HepG2 (cell line): ENCODE measurements around the gene SLC16A5. TPM values are rescaled to one million over a fixed set of nuclear protein-coding genes. Genes with fewer than 3 reads are reported as not detected.

Source experiments
- ARNT2 ChIP-seq: sonication (generic); formaldehyde crosslinking; IDR thresholded peaks from 2 replicates; pipeline ENCODE4 v1.8.0; 2022; ENCODE audit warnings: mild to moderate bottlenecking, low read depth, missing genetic modification reagents, moderate library complexity
- JUND ChIP-seq: sonication (generic); formaldehyde crosslinking; IDR thresholded peaks from 2 replicates; pipeline ENCODE4 v1.8.0; 2022; ENCODE audit warnings: mild to moderate bottlenecking, missing genetic modification reagents
- MYC ChIP-seq: sonication (generic); formaldehyde crosslinking; IDR thresholded peaks from 2 replicates; pipeline ENCODE4 v1.9.0; 2021; ENCODE audit warnings: missing genetic modification reagents, borderline replicate concordance
- NCOA1 ChIP-seq: sonication (generic); formaldehyde crosslinking; IDR thresholded peaks from 2 replicates; pipeline ENCODE4 v1.9.0; 2021; ENCODE audit warnings: missing genetic modification reagents
- USF2 ChIP-seq, 2 experiments: sonication (generic) in 1 of 2; formaldehyde crosslinking in 1 of 2; IDR thresholded peaks; 2 replicates each; pipeline versions ENCODE4 v1.5.1 to v1.6.1; 2011 to 2020; ENCODE audit warnings: borderline replicate concordance in 1 of 2, low read depth in 1 of 2, low read length in 1 of 2, mild to moderate bottlenecking in 1 of 2, missing genetic modification reagents in 1 of 2, moderate library complexity in 1 of 2
- XRCC5 ChIP-seq: fragments of 200-400 bp; formaldehyde crosslinking; optimal IDR thresholded peaks from 2 replicates; pipeline ENCODE3; 2017; ENCODE audit warnings: mild to moderate bottlenecking, low read length
- ZKSCAN8 ChIP-seq: IDR thresholded peaks from 2 replicates; pipeline ENCODE4 v1.6.1; 2016; ENCODE audit warnings: borderline replicate concordance, missing genetic modification reagents, missing compliant biosample characterization
- ZNF83 ChIP-seq: sonication (generic); formaldehyde crosslinking; IDR thresholded peaks from 2 replicates; pipeline ENCODE4 v1.4.0; 2020; ENCODE audit warnings: missing genetic modification reagents, mild to moderate bottlenecking, borderline replicate concordance
- polyA plus RNA-seq, 8 experiments: library from polyadenylated mRNA; depleted of rRNA in 3 of 8; stranded (reverse) in 7 of 8; unstranded in 1 of 8; fragments of >200 nt; fragmentation: Illumina TruSeq in 4 of 8; extraction: Trizol in 4 of 8; gene quantifications; 2 replicates each; pipeline versions ENCODE4 v1.2.1 to v1.2.3, GENCODE V29; 2011 to 2016; ENCODE audit warnings: low read depth in 4 of 8, missing spikeins in 1 of 8, mixed read lengths in 1 of 8; ENCODE audit not compliant: insufficient read depth in 1 of 8
- total RNA-seq, 5 experiments: library from RNA; depleted of rRNA; stranded (reverse); fragments of >200 nt; fragmentation: Illumina TruSeq; extraction: Trizol; gene quantifications; 2 replicates each; pipeline ENCODE4 v1.2.3, GENCODE V29; 2016; ENCODE audit warnings: low read depth in 1 of 5
- TF ChIP-seq, protein P1 (sequence below): sonication (generic); formaldehyde crosslinking; IDR thresholded peaks from 2 replicates; pipeline ENCODE4 v1.8.1; 2022; ENCODE audit warnings: low read depth, mild to moderate bottlenecking, missing genetic modification reagents
- TF ChIP-seq, protein P2 (sequence below): sonication (generic); formaldehyde crosslinking; IDR thresholded peaks from 2 replicates; pipeline ENCODE4 v1.9.0; 2021; ENCODE audit warnings: mild to moderate bottlenecking, missing genetic modification reagents
- TF ChIP-seq, protein P3 (sequence below): sonication (generic); formaldehyde crosslinking; IDR thresholded peaks from 2 replicates; pipeline ENCODE4 v1.8.1; 2022; ENCODE audit warnings: mild to moderate bottlenecking, missing genetic modification reagents

SLC16A5 gene
- total and polyA plus RNA-seq, 2 of the 13 experiments (the other 11 are each of a cell fraction or from before 2014, with no cell fraction given) = 0.69 to 5.6 TPM

DNA sequence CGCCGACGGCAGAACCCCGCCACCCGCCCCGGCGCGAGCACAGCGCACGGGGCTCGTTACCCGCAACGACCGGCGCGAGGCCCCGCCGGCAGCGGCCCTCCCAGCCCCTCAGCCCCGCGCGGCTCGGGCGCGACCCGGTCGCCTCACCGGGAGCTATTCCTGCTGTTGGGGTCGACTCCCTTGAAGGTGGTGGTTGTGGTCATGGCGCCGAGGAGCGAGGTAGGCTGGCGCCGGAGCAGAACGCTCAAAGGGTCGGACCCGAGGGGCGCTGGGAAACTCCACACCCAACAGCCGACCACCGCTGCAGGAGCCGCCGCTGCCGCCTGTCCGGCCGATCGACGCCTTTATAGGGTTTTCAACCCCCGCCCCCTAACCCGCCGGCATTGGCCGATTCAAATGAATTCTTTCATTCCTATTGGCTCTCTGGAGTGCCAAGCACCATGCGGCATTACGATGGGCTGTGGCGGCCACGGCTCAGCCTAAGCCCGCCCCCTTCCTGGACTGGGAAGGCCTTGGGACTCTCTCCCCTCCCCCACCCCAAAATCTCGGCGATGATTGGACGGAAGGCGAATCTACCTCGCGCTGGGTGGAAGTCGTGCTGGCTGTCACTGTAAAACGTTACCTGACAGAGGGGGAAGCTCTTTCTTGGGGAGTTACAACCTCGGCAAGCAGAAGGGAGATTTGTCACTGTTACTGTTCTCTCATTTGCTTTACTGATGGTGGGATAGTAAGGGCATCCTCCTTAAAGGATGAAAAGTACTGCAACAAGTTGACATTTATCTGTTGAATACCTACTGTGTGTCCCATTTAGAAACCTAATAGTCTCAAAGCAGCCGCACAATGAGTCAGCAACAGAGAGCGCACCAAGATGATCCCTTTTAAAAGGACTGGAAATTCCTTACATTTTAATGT is 66.7 kb downstream of the SLC16A5 start, which contains the start of gene JPT1 (continued):
- TF ChIP-seq, protein P1, sequence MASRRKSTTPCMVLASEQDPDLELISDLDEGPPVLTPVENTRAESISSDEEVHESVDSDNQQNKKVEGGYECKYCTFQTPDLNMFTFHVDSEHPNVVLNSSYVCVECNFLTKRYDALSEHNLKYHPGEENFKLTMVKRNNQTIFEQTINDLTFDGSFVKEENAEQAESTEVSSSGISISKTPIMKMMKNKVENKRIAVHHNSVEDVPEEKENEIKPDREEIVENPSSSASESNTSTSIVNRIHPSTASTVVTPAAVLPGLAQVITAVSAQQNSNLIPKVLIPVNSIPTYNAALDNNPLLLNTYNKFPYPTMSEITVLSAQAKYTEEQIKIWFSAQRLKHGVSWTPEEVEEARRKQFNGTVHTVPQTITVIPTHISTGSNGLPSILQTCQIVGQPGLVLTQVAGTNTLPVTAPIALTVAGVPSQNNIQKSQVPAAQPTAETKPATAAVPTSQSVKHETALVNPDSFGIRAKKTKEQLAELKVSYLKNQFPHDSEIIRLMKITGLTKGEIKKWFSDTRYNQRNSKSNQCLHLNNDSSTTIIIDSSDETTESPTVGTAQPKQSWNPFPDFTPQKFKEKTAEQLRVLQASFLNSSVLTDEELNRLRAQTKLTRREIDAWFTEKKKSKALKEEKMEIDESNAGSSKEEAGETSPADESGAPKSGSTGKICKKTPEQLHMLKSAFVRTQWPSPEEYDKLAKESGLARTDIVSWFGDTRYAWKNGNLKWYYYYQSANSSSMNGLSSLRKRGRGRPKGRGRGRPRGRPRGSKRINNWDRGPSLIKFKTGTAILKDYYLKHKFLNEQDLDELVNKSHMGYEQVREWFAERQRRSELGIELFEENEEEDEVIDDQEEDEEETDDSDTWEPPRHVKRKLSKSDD (CRISPR knock-in tag) = peak; percentile 62; the same call in 1 of the 2 replicates
- TF ChIP-seq, protein P2, sequence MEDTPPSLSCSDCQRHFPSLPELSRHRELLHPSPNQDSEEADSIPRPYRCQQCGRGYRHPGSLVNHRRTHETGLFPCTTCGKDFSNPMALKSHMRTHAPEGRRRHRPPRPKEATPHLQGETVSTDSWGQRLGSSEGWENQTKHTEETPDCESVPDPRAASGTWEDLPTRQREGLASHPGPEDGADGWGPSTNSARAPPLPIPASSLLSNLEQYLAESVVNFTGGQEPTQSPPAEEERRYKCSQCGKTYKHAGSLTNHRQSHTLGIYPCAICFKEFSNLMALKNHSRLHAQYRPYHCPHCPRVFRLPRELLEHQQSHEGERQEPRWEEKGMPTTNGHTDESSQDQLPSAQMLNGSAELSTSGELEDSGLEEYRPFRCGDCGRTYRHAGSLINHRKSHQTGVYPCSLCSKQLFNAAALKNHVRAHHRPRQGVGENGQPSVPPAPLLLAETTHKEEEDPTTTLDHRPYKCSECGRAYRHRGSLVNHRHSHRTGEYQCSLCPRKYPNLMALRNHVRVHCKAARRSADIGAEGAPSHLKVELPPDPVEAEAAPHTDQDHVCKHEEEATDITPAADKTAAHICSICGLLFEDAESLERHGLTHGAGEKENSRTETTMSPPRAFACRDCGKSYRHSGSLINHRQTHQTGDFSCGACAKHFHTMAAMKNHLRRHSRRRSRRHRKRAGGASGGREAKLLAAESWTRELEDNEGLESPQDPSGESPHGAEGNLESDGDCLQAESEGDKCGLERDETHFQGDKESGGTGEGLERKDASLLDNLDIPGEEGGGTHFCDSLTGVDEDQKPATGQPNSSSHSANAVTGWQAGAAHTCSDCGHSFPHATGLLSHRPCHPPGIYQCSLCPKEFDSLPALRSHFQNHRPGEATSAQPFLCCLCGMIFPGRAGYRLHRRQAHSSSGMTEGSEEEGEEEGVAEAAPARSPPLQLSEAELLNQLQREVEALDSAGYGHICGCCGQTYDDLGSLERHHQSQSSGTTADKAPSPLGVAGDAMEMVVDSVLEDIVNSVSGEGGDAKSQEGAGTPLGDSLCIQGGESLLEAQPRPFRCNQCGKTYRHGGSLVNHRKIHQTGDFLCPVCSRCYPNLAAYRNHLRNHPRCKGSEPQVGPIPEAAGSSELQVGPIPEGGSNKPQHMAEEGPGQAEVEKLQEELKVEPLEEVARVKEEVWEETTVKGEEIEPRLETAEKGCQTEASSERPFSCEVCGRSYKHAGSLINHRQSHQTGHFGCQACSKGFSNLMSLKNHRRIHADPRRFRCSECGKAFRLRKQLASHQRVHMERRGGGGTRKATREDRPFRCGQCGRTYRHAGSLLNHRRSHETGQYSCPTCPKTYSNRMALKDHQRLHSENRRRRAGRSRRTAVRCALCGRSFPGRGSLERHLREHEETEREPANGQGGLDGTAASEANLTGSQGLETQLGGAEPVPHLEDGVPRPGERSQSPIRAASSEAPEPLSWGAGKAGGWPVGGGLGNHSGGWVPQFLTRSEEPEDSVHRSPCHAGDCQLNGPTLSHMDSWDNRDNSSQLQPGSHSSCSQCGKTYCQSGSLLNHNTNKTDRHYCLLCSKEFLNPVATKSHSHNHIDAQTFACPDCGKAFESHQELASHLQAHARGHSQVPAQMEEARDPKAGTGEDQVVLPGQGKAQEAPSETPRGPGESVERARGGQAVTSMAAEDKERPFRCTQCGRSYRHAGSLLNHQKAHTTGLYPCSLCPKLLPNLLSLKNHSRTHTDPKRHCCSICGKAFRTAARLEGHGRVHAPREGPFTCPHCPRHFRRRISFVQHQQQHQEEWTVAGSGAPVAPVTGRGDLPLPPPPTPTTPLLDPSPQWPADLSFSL (CRISPR knock-in tag) = no peak
- TF ChIP-seq ZNF83 (CRISPR knock-in tag) = peak; percentile 93; the same call in 1 of the 2 replicates
- no peak for TF ChIP-seq USF2 (IDR thresholded peaks at IDR 0.05; ENCODE audit: low read depth, low read length)
- no peak for TF ChIP-seq USF2 (CRISPR knock-in tag; IDR thresholded peaks at IDR 0.05; ENCODE audit: borderline replicate concordance)
- TF ChIP-seq NCOA1 = peak; percentile 40; the same call in 1 of the 2 replicates
- no peak for TF ChIP-seq JUND (CRISPR knock-in tag)
- TF ChIP-seq ZKSCAN8 (CRISPR knock-in tag) = 0 out of 2 replicates have a peak, but pooled peaks have one; percentile 30
- TF ChIP-seq, protein P3, sequence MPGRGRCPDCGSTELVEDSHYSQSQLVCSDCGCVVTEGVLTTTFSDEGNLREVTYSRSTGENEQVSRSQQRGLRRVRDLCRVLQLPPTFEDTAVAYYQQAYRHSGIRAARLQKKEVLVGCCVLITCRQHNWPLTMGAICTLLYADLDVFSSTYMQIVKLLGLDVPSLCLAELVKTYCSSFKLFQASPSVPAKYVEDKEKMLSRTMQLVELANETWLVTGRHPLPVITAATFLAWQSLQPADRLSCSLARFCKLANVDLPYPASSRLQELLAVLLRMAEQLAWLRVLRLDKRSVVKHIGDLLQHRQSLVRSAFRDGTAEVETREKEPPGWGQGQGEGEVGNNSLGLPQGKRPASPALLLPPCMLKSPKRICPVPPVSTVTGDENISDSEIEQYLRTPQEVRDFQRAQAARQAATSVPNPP (CRISPR knock-in tag) = peak; percentile 84
- TF ChIP-seq ARNT2 (CRISPR knock-in tag) = peak; percentile 91
- TF ChIP-seq XRCC5 = peak; percentile 61
- no peak for TF ChIP-seq MYC (CRISPR knock-in tag)
